ENCODE results near the gene MMP13.
"Not testable (repeated sequence)": the region's sequence is repeated elsewhere in the genome, so short reads cannot be mapped to it uniquely, and the experiment has no call there.

MMP13 gene

GRCh38 chr11:102903895-102904294, 51.6 kb downstream of the MMP13 start:
- not testable (repeated sequence) for DNase-seq (ENCODE audit: low read depth in 4 of 4, low spot score in 1 of 4)

GRCh38 chr11:102900346-102900745, 55.2 kb downstream of the MMP13 start:
- no peak for DNase-seq (ENCODE audit: low read depth in 4 of 4, low spot score in 1 of 4)

Data from stimulated activated CD4-positive, alpha-beta T cell treated with anti-CD3 and anti-CD28 coated beads, Interleukin-1b, Interleukin-23, amount 100 ng/mL, for 24 hours (primary cell).